Sigmoid colon (tissue), 4 donors: Measurements from ENCODE around the gene MRPL48.

Experiments used
- EP300 ChIP-seq, 4 donors: sonication (generic); formaldehyde crosslinking; IDR thresholded peaks; one replicate each; pipeline ENCODE4 v1.6.1; 2017; ENCODE audit warnings: antibody characterized with exemption in 4 of 4
- POLR2A ChIP-seq, 2 donors: fragments of 450-650 bp; IDR thresholded peaks; one replicate each; pipeline ENCODE4 v1.6.1; 2016; ENCODE audit warnings: antibody characterized with exemption in 2 of 2, mild to moderate bottlenecking in 2 of 2, moderate library complexity in 2 of 2
- TF ChIP-seq, protein P1 (sequence below), 4 experiments: fragments of 450-650 bp in 3 of 4; fragments of 200-600 bp in 1 of 4; IDR thresholded peaks; one replicate each; pipeline ENCODE4 v1.5.1; 2016 to 2019; ENCODE audit warnings: antibody characterized with exemption in 4 of 4, mild to moderate bottlenecking in 3 of 4, moderate library complexity in 2 of 4

DNA sequence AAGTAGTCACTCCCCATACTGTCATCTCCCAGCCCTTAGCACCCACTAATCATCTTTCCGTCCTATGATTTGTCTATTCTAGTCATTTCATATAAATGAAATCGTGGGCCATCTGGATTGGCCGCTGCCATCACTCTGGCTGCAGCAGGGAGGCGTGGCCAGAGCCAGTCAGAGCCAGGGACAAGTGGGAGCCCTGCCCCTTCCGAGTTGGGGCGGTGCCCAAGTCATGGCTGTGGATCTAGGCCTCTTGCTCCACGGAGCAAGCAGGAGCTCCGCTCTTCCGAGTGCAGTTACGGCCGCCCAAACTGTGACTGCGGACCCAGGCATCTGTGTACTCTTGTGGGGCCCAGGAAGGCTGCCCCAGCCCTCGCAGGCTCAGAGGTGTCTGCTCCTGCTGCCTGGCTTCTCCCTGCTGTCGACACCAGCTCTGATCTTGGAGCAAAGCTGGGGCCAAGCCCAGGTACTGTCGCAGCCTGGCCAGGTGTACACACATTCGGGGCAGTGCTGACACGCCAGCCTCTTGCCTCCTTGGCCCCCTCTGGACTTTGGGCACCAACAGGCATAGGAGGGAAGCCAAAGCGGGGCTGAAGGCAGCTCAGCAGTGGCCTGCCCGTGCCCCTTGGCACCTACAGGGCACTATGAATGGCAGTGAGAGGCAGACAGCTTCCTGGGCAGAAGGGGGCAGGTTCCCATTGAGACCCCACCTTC lies 8.4 kb downstream of the MRPL48 start:
- TF ChIP-seq, protein P1, sequence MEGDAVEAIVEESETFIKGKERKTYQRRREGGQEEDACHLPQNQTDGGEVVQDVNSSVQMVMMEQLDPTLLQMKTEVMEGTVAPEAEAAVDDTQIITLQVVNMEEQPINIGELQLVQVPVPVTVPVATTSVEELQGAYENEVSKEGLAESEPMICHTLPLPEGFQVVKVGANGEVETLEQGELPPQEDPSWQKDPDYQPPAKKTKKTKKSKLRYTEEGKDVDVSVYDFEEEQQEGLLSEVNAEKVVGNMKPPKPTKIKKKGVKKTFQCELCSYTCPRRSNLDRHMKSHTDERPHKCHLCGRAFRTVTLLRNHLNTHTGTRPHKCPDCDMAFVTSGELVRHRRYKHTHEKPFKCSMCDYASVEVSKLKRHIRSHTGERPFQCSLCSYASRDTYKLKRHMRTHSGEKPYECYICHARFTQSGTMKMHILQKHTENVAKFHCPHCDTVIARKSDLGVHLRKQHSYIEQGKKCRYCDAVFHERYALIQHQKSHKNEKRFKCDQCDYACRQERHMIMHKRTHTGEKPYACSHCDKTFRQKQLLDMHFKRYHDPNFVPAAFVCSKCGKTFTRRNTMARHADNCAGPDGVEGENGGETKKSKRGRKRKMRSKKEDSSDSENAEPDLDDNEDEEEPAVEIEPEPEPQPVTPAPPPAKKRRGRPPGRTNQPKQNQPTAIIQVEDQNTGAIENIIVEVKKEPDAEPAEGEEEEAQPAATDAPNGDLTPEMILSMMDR (IDR thresholded peaks at IDR 0.05): no peak
- TF ChIP-seq POLR2A (IDR thresholded peaks at IDR 0.05) (no peak), EP300 (IDR thresholded peaks at IDR 0.05) (no peak)
